Endothelial cell of umbilical vein (primary cell): ENCODE measurements around the gene HOXA2. TPM values are rescaled to one million over a fixed set of nuclear protein-coding genes. Genes with fewer than 3 reads are reported as not detected.
A peak's percentile ranks its signal among the peaks of the same experiment; 100 is the strongest.

Experiments used
- BruUV-seq: library from RNA; stranded (reverse); fragments of 400-500 nt; replicated peaks from 2 replicates; lab custom pipeline; 2021; lab: Mats Ljungman, UMichigan
- CTCF ChIA-PET: fragments of 300-600, 350-600 bp; sonication (Branson Sonifier 250); formaldehyde crosslinking; loops from one replicate; lab custom pipeline; 2021; ENCODE audit warnings: antibody characterized with exemption, inconsistent platforms; lab: Charles Lee
- POLR2A ChIA-PET: fragments of 300-600, 350-600 bp; sonication (Branson Sonifier 250); formaldehyde crosslinking; loops from one replicate; lab custom pipeline; 2021; ENCODE audit warnings: antibody characterized with exemption, inconsistent platforms; lab: Charles Lee
- DNase-seq: peaks from one replicate; pipeline ENCODE4 v3.0.0-alpha.2; 2011; ENCODE audit warnings: low read depth, low spot score
- FAIRE-seq: peaks from 2 replicates; lab custom pipeline; 2011; peaks lifted over from hg19 to GRCh38; lab: Jason Lieb, UNC
- H2AFZ ChIP-seq: 2 replicates; pipeline ENCODE4 v1.6.0; 2012; ENCODE audit warnings: low read depth, low read length, control low read depth, inconsistent platforms
- H3K27ac ChIP-seq: 2 replicates; pipeline ENCODE4 v1.5.1; 2011; ENCODE audit warnings: low read depth, mild to moderate bottlenecking, control low read depth, low read length, moderate library complexity; ENCODE audit not compliant: insufficient read depth
- H3K27me3 ChIP-seq, 2 experiments: 2 replicates each; pipeline versions ENCODE4 v1.6.0 to v1.6.1; 2011; ENCODE audit warnings: low read length in 2 of 2, mixed read lengths in 1 of 2; ENCODE audit not compliant: control insufficient read depth in 2 of 2, insufficient read depth in 2 of 2
- H3K36me3 ChIP-seq, 2 experiments: 2 replicates in 1 of 2; 3 replicates in 1 of 2; pipeline ENCODE4 v1.5.1; 2011; ENCODE audit warnings: low read length in 2 of 2, mild to moderate bottlenecking in 1 of 2, moderate library complexity in 1 of 2; ENCODE audit not compliant: control insufficient read depth in 2 of 2, insufficient read depth in 2 of 2; ENCODE audit errors: extremely low read depth in 1 of 2
- H3K4me1 ChIP-seq: 3 replicates; pipeline ENCODE4 v1.5.1; 2011; ENCODE audit warnings: mild to moderate bottlenecking, low read length; ENCODE audit not compliant: control insufficient read depth, insufficient read depth; ENCODE audit errors: extremely low read depth
- H3K4me2 ChIP-seq: 2 replicates; pipeline ENCODE4 v1.6.1; 2011; ENCODE audit warnings: low read length, control low read depth, mixed read lengths; ENCODE audit not compliant: insufficient read depth
- H3K4me3 ChIP-seq, 3 experiments: fragments of 200-600 bp in 1 of 3; sonication (generic), shearing (Covaris generic) in 1 of 3; replicated peaks in 1 of 3; 2 replicates each; pipeline ENCODE4 v1.5.1; 2011 to 2016; ENCODE audit warnings: control low read depth in 3 of 3, low read length in 3 of 3, mild to moderate bottlenecking in 2 of 3, inconsistent platforms in 1 of 3, low read depth in 1 of 3, moderate library complexity in 1 of 3; ENCODE audit not compliant: insufficient read depth in 1 of 3
- H3K79me2 ChIP-seq: 2 replicates; pipeline ENCODE4 v1.6.0; 2012; ENCODE audit warnings: low read length, inconsistent platforms; ENCODE audit not compliant: control insufficient read depth, insufficient read depth
- H3K9ac ChIP-seq: replicated peaks from 2 replicates; pipeline ENCODE3; 2011; ENCODE audit warnings: low read length, control low read depth; ENCODE audit not compliant: insufficient read depth; ENCODE audit errors: extremely low read depth
- H3K9me1 ChIP-seq: replicated peaks from 3 replicates; pipeline ENCODE4 v1.6.0; 2011; ENCODE audit warnings: mild to moderate bottlenecking, low read length; ENCODE audit not compliant: control insufficient read depth, insufficient read depth; ENCODE audit errors: extremely low read depth
- H3K9me3 ChIP-seq: replicated peaks from 2 replicates; pipeline ENCODE4 v1.5.1; 2012; ENCODE audit warnings: low read length, inconsistent platforms; ENCODE audit not compliant: control insufficient read depth, insufficient read depth
- H4K20me1 ChIP-seq: replicated peaks from 2 replicates; pipeline ENCODE3; 2011; ENCODE audit warnings: mild to moderate bottlenecking, low read length; ENCODE audit not compliant: control insufficient read depth, insufficient read depth; ENCODE audit errors: extremely low read depth
- CTCF ChIP-seq, 2 donors: IDR thresholded peaks; 1 replicate in 1 of 2; 2 replicates in 1 of 2; pipeline ENCODE4 v1.5.1; 2011; ENCODE audit warnings: low read length in 2 of 2, mild to moderate bottlenecking in 2 of 2, moderate library complexity in 2 of 2, control low read depth in 1 of 2, inconsistent platforms in 1 of 2, low read depth in 1 of 2; ENCODE audit not compliant: insufficient read depth in 1 of 2; ENCODE audit errors: extremely low read depth in 1 of 2
- EZH2 ChIP-seq: IDR thresholded peaks from 2 replicates; pipeline ENCODE4 v1.6.1; 2012; ENCODE audit warnings: borderline replicate concordance, low read depth, mild to moderate bottlenecking, moderate library complexity, low read length, inconsistent platforms; ENCODE audit not compliant: severe bottlenecking
- FOS ChIP-seq: IDR thresholded peaks from 2 replicates; pipeline ENCODE4 v1.6.1; 2011; ENCODE audit warnings: mild to moderate bottlenecking, low read length, moderate library complexity, borderline replicate concordance; ENCODE audit not compliant: insufficient read depth
- GATA2 ChIP-seq: IDR thresholded peaks from 2 replicates; pipeline ENCODE4 v1.7.0; 2011; ENCODE audit warnings: low read depth, mild to moderate bottlenecking, moderate library complexity, mixed read lengths, low read length; ENCODE audit not compliant: insufficient read length, insufficient read depth
- JUN ChIP-seq: IDR thresholded peaks from 2 replicates; pipeline ENCODE4 v1.6.1; 2011; ENCODE audit warnings: borderline replicate concordance, low read depth; ENCODE audit not compliant: insufficient read length, insufficient read depth
- MYC ChIP-seq: IDR thresholded peaks from one replicate; pipeline ENCODE4 v1.6.1; 2011; ENCODE audit warnings: mild to moderate bottlenecking, low read depth, low read length
- POLR2A ChIP-seq: IDR thresholded peaks from 2 replicates; pipeline ENCODE4 v1.6.1; 2012; ENCODE audit warnings: low read depth, mild to moderate bottlenecking, control low read depth, low read length
- POLR2AphosphoS5 ChIP-seq: IDR thresholded peaks from 2 replicates; pipeline ENCODE4 v1.6.1; 2012; ENCODE audit warnings: low read depth, mild to moderate bottlenecking, control low read depth, low read length, moderate library complexity; ENCODE audit not compliant: insufficient read depth
- dilution Hi-C: fragments of 300-500 bp; cut with MboI; formaldehyde crosslinking; loops from one replicate; pipeline ENCODE4 v1.15.0; 2019; ENCODE audit warnings: low sequenced_read_pairs; ENCODE audit not compliant: extremely low pct_ligation_motif_present
- intact Hi-C: fragments of 100-400 bp; cut with micrococcal nuclease; formaldehyde crosslinking; loops from one replicate; pipeline ENCODE4 v1.10.0; 2022
- polyA plus RNA-seq, 4 experiments: library from polyadenylated mRNA; depleted of rRNA in 3 of 4; stranded (reverse) in 3 of 4; unstranded in 1 of 4; fragments of >200 nt; gene quantifications; 2 replicates each; pipeline versions ENCODE4 v1.2.1 to v1.2.3, GENCODE V29; 2011 to 2012; ENCODE audit warnings: missing spikeins in 1 of 4
- total RNA-seq: library from RNA; stranded (reverse); gene quantifications from 2 replicates; pipeline ENCODE4 v1.2.3, GENCODE V29; 2021
- TF ChIP-seq, protein P1 (sequence below): IDR thresholded peaks from 2 replicates; pipeline ENCODE4 v1.6.1; 2011; ENCODE audit not compliant: insufficient read depth, insufficient read length

HOXA2 gene
- total and polyA plus RNA-seq, 2 donors (not counting 3 experiments of a cell fraction or from before 2014, with no cell fraction given): 1.6 to 2.3 TPM

DNA sequence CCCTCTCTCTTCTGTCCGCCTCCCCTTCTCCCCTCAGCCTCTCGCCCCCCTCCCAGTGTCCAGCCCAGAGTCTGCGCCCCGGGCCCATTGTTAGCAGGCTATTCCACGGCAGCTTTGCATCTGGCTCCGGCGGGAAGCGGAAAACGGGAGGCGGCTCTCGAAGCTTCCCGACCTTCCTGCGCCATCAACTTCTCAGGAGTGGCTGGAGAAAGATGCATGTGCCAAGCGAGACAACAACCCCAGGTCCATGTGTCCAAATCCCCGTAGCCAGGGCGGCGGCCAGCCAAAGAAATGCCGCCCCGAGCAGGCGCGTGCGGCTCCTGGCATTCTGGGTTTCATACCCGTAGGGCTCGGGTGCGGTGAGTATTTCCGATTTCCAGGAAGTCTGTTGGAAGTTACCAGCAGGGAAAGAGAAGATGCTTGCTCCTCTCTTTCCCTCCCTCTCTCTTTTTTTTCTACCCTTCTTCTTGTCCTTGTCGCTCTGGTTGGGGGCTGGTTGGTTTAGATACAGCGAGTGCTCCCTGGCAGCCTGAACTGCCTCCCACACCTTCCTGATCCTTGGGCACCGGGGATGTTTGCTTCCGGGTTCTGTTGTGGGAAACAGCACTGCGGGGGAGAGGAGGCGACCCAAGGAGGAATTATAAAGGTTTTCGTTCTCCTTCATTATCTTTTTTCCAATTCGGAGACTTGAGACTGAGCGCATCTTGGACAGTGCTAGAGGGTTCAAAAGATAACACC is 1.2 kb upstream of the HOXA2 start:
- POLR2A ChIA-PET: no interaction called here
- peak overlapping the region; percentile 93 for H3K27ac ChIP-seq

DNA sequence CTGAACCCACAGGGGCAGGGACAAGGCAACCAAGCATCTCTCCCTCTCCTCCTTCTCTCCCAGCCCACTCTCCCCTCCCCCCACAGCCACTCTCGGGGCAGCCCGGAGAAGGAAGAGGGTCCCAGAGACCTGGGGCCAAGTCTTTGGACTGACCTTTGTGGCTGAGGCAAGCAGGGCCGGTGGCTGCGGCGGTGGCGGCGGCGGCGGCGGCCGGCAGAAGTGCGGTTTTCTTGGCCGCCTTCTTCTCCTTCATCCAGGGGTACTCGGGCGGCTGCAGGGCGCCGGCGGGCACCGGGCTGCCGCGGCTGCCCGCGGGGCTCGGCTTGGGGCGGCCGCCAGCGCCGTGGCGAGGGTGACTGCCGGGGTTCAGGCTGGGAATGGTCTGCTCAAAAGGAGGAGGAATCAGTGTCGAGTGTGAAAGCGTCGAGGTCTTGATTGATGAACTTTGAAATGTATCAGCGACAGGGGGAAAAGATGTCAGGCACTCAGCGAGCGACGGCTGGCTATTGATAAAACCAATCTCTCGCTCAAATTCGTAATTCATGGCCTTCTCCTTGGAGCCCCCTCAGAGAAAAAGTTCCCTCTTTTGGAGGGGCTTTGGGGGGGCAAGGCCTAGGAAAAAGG is 414 bp downstream of the HOXA2 start:
- ChIA-PET POLR2A (no interaction called here), CTCF (interaction anchor here (6.5 to 9.6 kb wide), 2 partner anchors 13 to 246 kb away, joined by 62 to 124 read pairs; no protein-coding TSS in a partner anchor)
- no peak overlapping the region for H2AFZ ChIP-seq
- no peaks in the 10 kb centered on the region for H3K9me3 ChIP-seq
- peak overlapping the region; percentile 74 for H3K4me2 ChIP-seq
- DNase-seq (no peak), FAIRE-seq (no peak)
- peaks cover 92% of the 10 kb centered on the region for H3K79me2 ChIP-seq
- peak overlapping the region; percentile 35 to 92 (median 45) for H3K4me3 ChIP-seq
- peaks cover 0 to 3% of the 10 kb centered on the region in 2 experiments for H3K36me3 ChIP-seq
- TF ChIP-seq POLR2A (no peak), CTCF (IDR thresholded peaks at IDR 0.05; ENCODE audit: extremely low read depth in 1 of 2, insufficient read depth in 1 of 2, low read depth in 1 of 2, low read length in 2 of 2) (no peak), GATA2 (no peak), FOS (no peak), MYC (no peak), POLR2AphosphoS5 (no peak), JUN (no peak), EZH2 (no peak)
- TF ChIP-seq, protein P1, sequence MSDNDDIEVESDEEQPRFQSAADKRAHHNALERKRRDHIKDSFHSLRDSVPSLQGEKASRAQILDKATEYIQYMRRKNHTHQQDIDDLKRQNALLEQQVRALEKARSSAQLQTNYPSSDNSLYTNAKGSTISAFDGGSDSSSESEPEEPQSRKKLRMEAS: no peak
- no TSS peak for BruUV-seq
- peaks cover 87% of the 10 kb centered on the region for H3K4me1 ChIP-seq
- intact Hi-C loops (loop anchor here (1.0 to 5.0 kb wide), 3 partner anchors 16 to 730 kb away; partner anchors contain the start of gene HOXA9), dilution Hi-C loops (no loop called here)
- H3K27me3 ChIP-seq: no peaks in the 10 kb centered on the region
- H4K20me1 ChIP-seq: no peaks in the 10 kb centered on the region
- H3K27ac ChIP-seq: peak overlapping the region; percentile 93
- H3K9ac ChIP-seq: peak overlapping the region; percentile 71
- H3K9me1 ChIP-seq: no peaks in the 10 kb centered on the region

More for the DNA sequence above, 1.2 kb upstream of the HOXA2 start:
- Histone ChIP-seq H3K4me2 (peak overlapping the region; percentile 74), H4K20me1 (no peaks in the 10 kb centered on the region), H2AFZ (peak overlapping the region; percentile 6), H3K79me2 (peaks cover 84% of the 10 kb centered on the region), H3K9me1 (no peaks in the 10 kb centered on the region), H3K36me3 (peaks cover 0 to 3% of the 10 kb centered on the region in 2 experiments), H3K4me1 (peaks cover 91% of the 10 kb centered on the region), H3K9me3 (no peaks in the 10 kb centered on the region), H3K27me3 (no peaks in the 10 kb centered on the region), H3K9ac (peak overlapping the region; percentile 71), H3K4me3 (peak overlapping the region; percentile 19 to 92 (median 23))
- CTCF ChIA-PET: interaction anchor here (1.8 to 5.4 kb wide), 2 partner anchors 10 to 15 kb away, joined by 6 to 70 read pairs; no protein-coding TSS in a partner anchor
- intact Hi-C loops: loop anchor here (2.0 to 5.0 kb wide), 2 partner anchors 61 to 731 kb away; partner anchors contain the start of gene HOXA9
- BruUV-seq: no TSS peak
- peak; percentile 25 for TF ChIP-seq POLR2AphosphoS5
- TF ChIP-seq, protein P1: no peak
- TF ChIP-seq MYC: no peak
- DNase-seq: peak; percentile 63
- dilution Hi-C loops: no loop called here
- no peak for FAIRE-seq
